Ovary (tissue), 9 donors: ENCODE data around the gene POLR3B. TPM values are rescaled to one million over a fixed set of nuclear protein-coding genes. Genes with fewer than 3 reads are reported as not detected.

Source experiments
- DNase-seq, 5 donors: peaks; one replicate each; pipeline ENCODE4 v3.0.0-alpha.2; 2019 to 2020
- H3K27ac ChIP-seq, 2 donors: fragments of 200-600 bp; one replicate each; pipeline versions ENCODE4 v1.5.1 to v1.8.0; 2019 to 2022
- H3K27me3 ChIP-seq: fragments of 200-600 bp; one replicate; pipeline ENCODE4 v1.8.0; 2022
- H3K36me3 ChIP-seq: fragments of 200-600 bp; sonication (generic); one replicate; pipeline ENCODE4 v1.5.1; 2019
- H3K4me1 ChIP-seq: one replicate; pipeline ENCODE4 v1.8.1; 2013; ENCODE audit warnings: mild to moderate bottlenecking, moderate library complexity; ENCODE audit not compliant: insufficient read depth
- H3K4me3 ChIP-seq: fragments of 200-600 bp; sonication (generic); one replicate; pipeline ENCODE4 v1.5.1; 2017
- H3K9me3 ChIP-seq, 2 donors: fragments of 200-600 bp in 1 of 2; sonication (generic) in 1 of 2; one replicate each; pipeline versions ENCODE4 v1.5.1 to v1.8.1; 2013 to 2019; ENCODE audit warnings: mild to moderate bottlenecking in 1 of 2, moderate library complexity in 1 of 2
- CTCF ChIP-seq, 3 donors: fragments of 450-650 bp in 2 of 3; fragments of 200-600 bp in 1 of 3; IDR thresholded peaks; one replicate each; pipeline versions ENCODE4 v1.5.1 to v1.8.0; 2016 to 2022; ENCODE audit warnings: antibody characterized with exemption in 3 of 3, mild to moderate bottlenecking in 1 of 3
- EP300 ChIP-seq: sonication (generic); formaldehyde crosslinking; IDR thresholded peaks from one replicate; pipeline ENCODE4 v1.6.1; 2017; ENCODE audit warnings: antibody characterized with exemption
- POLR2A ChIP-seq: fragments of 450-650 bp; IDR thresholded peaks from one replicate; pipeline ENCODE4 v1.6.1; 2017; ENCODE audit warnings: antibody characterized with exemption, mild to moderate bottlenecking, moderate library complexity
- WGBS, 3 donors: extraction: QIAGEN DNeasy Blood & Tissue Kit in 1 of 3; methylation state at CpG; one replicate each; pipeline versions ENCODE4 v1.1.5 to v1.1.7; 2013 to 2017; 5-methylcytosine and 5-hydroxymethylcytosine counted together
- intact Hi-C, 4 donors: fragments of 100-400 bp; cut with DNase I; formaldehyde crosslinking; loops; one replicate each; pipeline versions ENCODE4 v1.11.0 to v1.15.1; 2022 to 2023
- polyA plus RNA-seq, 2 donors: library from polyadenylated mRNA; stranded (reverse); fragments of 200-250 nt in 1 of 2; fragments of 350-450 nt in 1 of 2; fragmentation: Illumina TruSeq in 1 of 2; extraction: RNeasy Lipid Tissue Mini Kit (QIAGEN cat#74804) in 1 of 2; gene quantifications; one replicate each; pipeline ENCODE4 v1.2.3, GENCODE V29; 2013 to 2014
- total RNA-seq, 7 donors: library from RNA; depleted of rRNA in 2 of 7; stranded (reverse); fragments of >200 nt in 2 of 7; fragmentation: NEBNext Ultra II Directional in 3 of 7; extraction: Animal tissue kit (Norgen Biotek cat#: 25700) in 3 of 7; gene quantifications; one replicate each; pipeline versions ENCODE4 v1.1.0 to v1.2.4, GENCODE V29; 2016 to 2023
- donor health status: DM: no; HTN: no; CAD: no; lungs with moderate emphysema.
- donor health status: DM: no; HTN: no; CAD: no.
- donor health status: Bipolar disorder and iron deficiency.
- donor health status: DM: yes; HTN: yes; CAD: no.
- donor health status: DM: no; HTN: no; CAD: no.
- donor health status: DM: yes; HTN: yes; CAD: no.

Gene POLR3B
- total and polyA plus RNA-seq, 9 donors: 3.1 to 15.7 (median 9.7) TPM

GRCh38 chr12:106387848-106388377 is 30.4 kb downstream of the POLR3B start:
- intact Hi-C loops: loop anchor here (2.0 to 10.0 kb wide), 5 partner anchors 449 to 534 kb away; no protein-coding TSS in a partner anchor
- H3K4me1 ChIP-seq: no peaks in the 10 kb centered on the region
- no peaks in the 10 kb centered on the region for H3K36me3 ChIP-seq
- 59 to 67% (median 59%) methylated on average over 1 of the region's 1 CpG for WGBS, 3 donors
- no peak overlapping the region for H3K27ac ChIP-seq
- no peak for TF ChIP-seq EP300
- TF ChIP-seq POLR2A: no peak
- TF ChIP-seq CTCF (IDR thresholded peaks at IDR 0.05): no peak
- no peaks in the 10 kb centered on the region for H3K9me3 ChIP-seq
- no peaks in the 10 kb centered on the region for H3K27me3 ChIP-seq
- DNase-seq: no peak
- H3K4me3 ChIP-seq: no peak overlapping the region

- Histone ChIP-seq H3K36me3 (no peaks in the 10 kb centered on the region), H3K9me3 (no peaks in the 10 kb centered on the region), H3K4me1 (no peaks in the 10 kb centered on the region), H3K27me3 (no peaks in the 10 kb centered on the region), H3K4me3 (no peak overlapping the region), H3K27ac (no peak overlapping the region)
- intact Hi-C loops: loop anchor here (5.0 to 10.0 kb wide), 4 partner anchors 448 to 533 kb away; no protein-coding TSS in a partner anchor
- no peak for DNase-seq
- WGBS, 3 donors: 90 to 93% (median 90%) methylated on average over 4 of the region's 4 CpGs
- TF ChIP-seq CTCF (IDR thresholded peaks at IDR 0.05) (no peak), POLR2A (no peak), EP300 (no peak)
Observed at GRCh38 chr12:106389151-106389550, 31.6 kb downstream of the POLR3B start.

GRCh38 chr12:106392759-106393158 is 35.2 kb downstream of the POLR3B start:
- DNase-seq: no peak
- H3K27me3 ChIP-seq: no peaks in the 10 kb centered on the region
- H3K27ac ChIP-seq: no peak overlapping the region
- TF ChIP-seq EP300 (no peak), POLR2A (no peak), CTCF (IDR thresholded peaks at IDR 0.05) (no peak)
- H3K4me3 ChIP-seq: no peak overlapping the region
- no peaks in the 10 kb centered on the region for H3K36me3 ChIP-seq
- intact Hi-C loops: no loop called here
- no peaks in the 10 kb centered on the region for H3K9me3 ChIP-seq
- WGBS, 3 donors: 70 to 78% (median 74%) methylated on average over 1 of the region's 1 CpG
- no peaks in the 10 kb centered on the region for H3K4me1 ChIP-seq

- Histone ChIP-seq H3K36me3 (no peaks in the 10 kb centered on the region), H3K9me3 (no peaks in the 10 kb centered on the region), H3K4me3 (no peak overlapping the region), H3K27ac (no peak overlapping the region), H3K4me1 (no peaks in the 10 kb centered on the region), H3K27me3 (no peaks in the 10 kb centered on the region)
- TF ChIP-seq EP300 (no peak), CTCF (IDR thresholded peaks at IDR 0.05) (no peak), POLR2A (no peak)
- DNase-seq: no peak
- WGBS, 3 donors: 81 to 91% (median 86%) methylated on average over 2 of the region's 2 CpGs
- intact Hi-C loops: loop anchor here in 1 of 4 donors (10.0 kb wide), 1 partner anchor 355 kb away; no protein-coding TSS in a partner anchor
Observed at GRCh38 chr12:106409878-106410277, 52.3 kb downstream of the POLR3B start.
